GM12865 (cell line): ENCODE data around the gene POLR3A.
A peak's percentile ranks its signal among the peaks of the same experiment; 100 is the strongest.

ENCODE experiments used
- DNase-seq: peaks from one replicate; pipeline ENCODE4 v3.0.0; 2010; ENCODE audit warnings: low read depth
- H3K4me3 ChIP-seq: 2 replicates; pipeline ENCODE4 v1.5.1; 2011; ENCODE audit warnings: mild to moderate bottlenecking, low read depth, low read length, control low read depth
- TF ChIP-seq, protein P1 (sequence below): IDR thresholded peaks from 2 replicates; pipeline ENCODE4 v1.5.1; 2011; ENCODE audit warnings: low read length, control low read depth, low read depth, inconsistent platforms; ENCODE audit not compliant: insufficient read depth; ENCODE audit errors: missing control alignments

POLR3A gene

GRCh38 chr10:78035025-78035424, 5.7 kb upstream of the POLR3A start:
- TF ChIP-seq, protein P1, sequence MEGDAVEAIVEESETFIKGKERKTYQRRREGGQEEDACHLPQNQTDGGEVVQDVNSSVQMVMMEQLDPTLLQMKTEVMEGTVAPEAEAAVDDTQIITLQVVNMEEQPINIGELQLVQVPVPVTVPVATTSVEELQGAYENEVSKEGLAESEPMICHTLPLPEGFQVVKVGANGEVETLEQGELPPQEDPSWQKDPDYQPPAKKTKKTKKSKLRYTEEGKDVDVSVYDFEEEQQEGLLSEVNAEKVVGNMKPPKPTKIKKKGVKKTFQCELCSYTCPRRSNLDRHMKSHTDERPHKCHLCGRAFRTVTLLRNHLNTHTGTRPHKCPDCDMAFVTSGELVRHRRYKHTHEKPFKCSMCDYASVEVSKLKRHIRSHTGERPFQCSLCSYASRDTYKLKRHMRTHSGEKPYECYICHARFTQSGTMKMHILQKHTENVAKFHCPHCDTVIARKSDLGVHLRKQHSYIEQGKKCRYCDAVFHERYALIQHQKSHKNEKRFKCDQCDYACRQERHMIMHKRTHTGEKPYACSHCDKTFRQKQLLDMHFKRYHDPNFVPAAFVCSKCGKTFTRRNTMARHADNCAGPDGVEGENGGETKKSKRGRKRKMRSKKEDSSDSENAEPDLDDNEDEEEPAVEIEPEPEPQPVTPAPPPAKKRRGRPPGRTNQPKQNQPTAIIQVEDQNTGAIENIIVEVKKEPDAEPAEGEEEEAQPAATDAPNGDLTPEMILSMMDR: no peak
- no peak for DNase-seq
- H3K4me3 ChIP-seq: peak overlapping the region; percentile 77

- TF ChIP-seq, protein P1: no peak
- peak; percentile 98 for DNase-seq
- H3K4me3 ChIP-seq: peak within 1 kb of the TSS; percentile 77
Observed at GRCh38 chr10:78033637-78034470, 4.5 kb upstream of the POLR3A start, which contains the start of gene RPS24. Gene RPS24, plus strand, starts transcription at chr10:78033863. Its CDS starts 39 bp downstream, at chr10:78033902.

- H3K4me3 ChIP-seq: peak overlapping the region; percentile 56
- TF ChIP-seq, protein P1: no peak
- DNase-seq: no peak
Observed at GRCh38 chr10:78033387-78033636, 4.0 kb upstream of the POLR3A start.

- H3K4me3 ChIP-seq: peak overlapping the region; percentile 100
- TF ChIP-seq, protein P1: no peak
- peak; percentile 42 for DNase-seq
Observed at GRCh38 chr10:78028438-78029268, 662 bp downstream of the POLR3A start.

- no peak for DNase-seq
- TF ChIP-seq, protein P1: no peak
- no peak overlapping the region for H3K4me3 ChIP-seq
Observed at GRCh38 chr10:78025685-78026364, 3.5 kb downstream of the POLR3A start.

- TF ChIP-seq, protein P1: no peak
- DNase-seq: no peak
- H3K4me3 ChIP-seq: no peak overlapping the region
Observed at GRCh38 chr10:78023741-78024140, 5.6 kb downstream of the POLR3A start.
